GM19099 (cell line): ENCODE measurements around the gene SLC37A4.

Experiments used
- POLR2A ChIP-seq: IDR thresholded peaks from 3 replicates; pipeline ENCODE4 v1.6.1; 2011; ENCODE audit warnings: low read depth; ENCODE audit not compliant: insufficient read length; ENCODE audit errors: extremely low read depth

SLC37A4 gene

GRCh38 chr11:119049081-119049480 lies 18.4 kb upstream of the SLC37A4 start:
- TF ChIP-seq POLR2A: no peak

GRCh38 chr11:119048644-119049043 lies 18.0 kb upstream of the SLC37A4 start:
- TF ChIP-seq POLR2A: no peak

GRCh38 chr11:119047205-119047604 lies 16.5 kb upstream of the SLC37A4 start:
- TF ChIP-seq POLR2A: no peak

- no peak for TF ChIP-seq POLR2A
Measured at GRCh38 chr11:119046489-119046888, 15.8 kb upstream of the SLC37A4 start.

- TF ChIP-seq POLR2A: no peak
Measured at GRCh38 chr11:119044708-119045107, 14.0 kb upstream of the SLC37A4 start.

- no peak for TF ChIP-seq POLR2A
Measured at GRCh38 chr11:119042927-119043326, 12.2 kb upstream of the SLC37A4 start.

- no peak for TF ChIP-seq POLR2A
Measured at GRCh38 chr11:119041821-119042514, 11.3 kb upstream of the SLC37A4 start.

- TF ChIP-seq POLR2A: no peak
Measured at GRCh38 chr11:119038884-119039283, 8.2 kb upstream of the SLC37A4 start.

- TF ChIP-seq POLR2A: no peak
Measured at GRCh38 chr11:119034813-119035212, 4.1 kb upstream of the SLC37A4 start.

- no peak for TF ChIP-seq POLR2A
Measured at GRCh38 chr11:119031912-119032280, 1.2 kb upstream of the SLC37A4 start.

- TF ChIP-seq POLR2A: no peak
Measured at GRCh38 chr11:119030029-119030328, 698 bp downstream of the SLC37A4 start.

GRCh38 chr11:119029340-119030028 lies 1.2 kb downstream of the SLC37A4 start:
- no peak for TF ChIP-seq POLR2A

- TF ChIP-seq POLR2A: no peak
Measured at GRCh38 chr11:119029069-119029339, 1.7 kb downstream of the SLC37A4 start.

GRCh38 chr11:119028346-119029068 lies 2.2 kb downstream of the SLC37A4 start:
- no peak for TF ChIP-seq POLR2A

- no peak for TF ChIP-seq POLR2A
Measured at GRCh38 chr11:119027561-119028345, 2.9 kb downstream of the SLC37A4 start.
